Sigmoid colon (tissue), 7 donors: ENCODE data around the gene MXRA8. TPM values are rescaled to one million over a fixed set of nuclear protein-coding genes. Genes with fewer than 3 reads are reported as not detected.

Source experiments
- DNase-seq: peaks from one replicate; pipeline ENCODE4 v3.0.0-alpha.2; 2019
- H3K27ac ChIP-seq, 4 donors: fragments of 200-600 bp; sonication (generic); one replicate each; pipeline ENCODE4 v1.5.1; 2016 to 2019; ENCODE audit warnings: mild to moderate bottlenecking in 1 of 4
- H3K27me3 ChIP-seq, 3 donors: fragments of 200-600 bp; sonication (generic); one replicate each; pipeline ENCODE4 v1.5.1; 2019; ENCODE audit warnings: mild to moderate bottlenecking in 1 of 3
- H3K36me3 ChIP-seq, 4 donors: fragments of 200-600 bp; sonication (generic); one replicate each; pipeline ENCODE4 v1.5.1; 2016 to 2019
- H3K4me1 ChIP-seq, 4 donors: fragments of 200-600 bp; sonication (generic); one replicate each; pipeline ENCODE4 v1.5.1; 2017 to 2019
- H3K4me3 ChIP-seq, 4 donors: fragments of 200-600 bp; sonication (generic); one replicate each; pipeline ENCODE4 v1.5.1; 2017 to 2019; ENCODE audit warnings: mild to moderate bottlenecking in 2 of 4, moderate library complexity in 1 of 4
- H3K9me3 ChIP-seq, 4 donors: fragments of 200-600 bp in 3 of 4; sonication (generic) in 3 of 4; one replicate each; pipeline versions ENCODE4 v1.5.1 to v1.6.1; 2013 to 2019
- EP300 ChIP-seq, 4 donors: sonication (generic); formaldehyde crosslinking; IDR thresholded peaks; one replicate each; pipeline ENCODE4 v1.6.1; 2017; ENCODE audit warnings: antibody characterized with exemption in 4 of 4
- POLR2A ChIP-seq, 2 donors: fragments of 450-650 bp; IDR thresholded peaks; one replicate each; pipeline ENCODE4 v1.6.1; 2016; ENCODE audit warnings: antibody characterized with exemption in 2 of 2, mild to moderate bottlenecking in 2 of 2, moderate library complexity in 2 of 2
- POLR2AphosphoS5 ChIP-seq, 4 donors: sonication (generic); formaldehyde crosslinking; IDR thresholded peaks; one replicate each; pipeline ENCODE4 v1.6.1; 2017; ENCODE audit warnings: antibody characterized with exemption in 4 of 4
- WGBS, 2 donors: extraction: QIAGEN DNeasy Blood & Tissue Kit; methylation state at CpG; one replicate each; pipeline ENCODE4 v1.1.7; 2013; 5-methylcytosine and 5-hydroxymethylcytosine counted together
- intact Hi-C: fragments of 100-400 bp; cut with DNase I; formaldehyde crosslinking; loops from one replicate; pipeline ENCODE4 v1.15.1; 2023
- polyA plus RNA-seq, 3 donors: library from polyadenylated mRNA; stranded (reverse); fragments of 200-250 nt; gene quantifications; one replicate each; pipeline ENCODE4 v1.2.3, GENCODE V29; 2013
- total RNA-seq, 4 donors: library from RNA; depleted of rRNA; stranded (reverse); fragments of >200 nt; gene quantifications; one replicate each; pipeline ENCODE4 v1.1.0, GENCODE V29; 2016
- TF ChIP-seq, protein P1 (sequence below), 4 experiments: fragments of 450-650 bp in 3 of 4; fragments of 200-600 bp in 1 of 4; IDR thresholded peaks; one replicate each; pipeline ENCODE4 v1.5.1; 2016 to 2019; ENCODE audit warnings: antibody characterized with exemption in 4 of 4, mild to moderate bottlenecking in 3 of 4, moderate library complexity in 2 of 4
- donor health status: healthy with polysubstance abuse.
- donor health status: Bipolar disorder and iron deficiency.
- donor health status: healthy.

Gene MXRA8
- total and polyA plus RNA-seq, 7 donors = 2.8 to 234 (median 78.8) TPM

DNA sequence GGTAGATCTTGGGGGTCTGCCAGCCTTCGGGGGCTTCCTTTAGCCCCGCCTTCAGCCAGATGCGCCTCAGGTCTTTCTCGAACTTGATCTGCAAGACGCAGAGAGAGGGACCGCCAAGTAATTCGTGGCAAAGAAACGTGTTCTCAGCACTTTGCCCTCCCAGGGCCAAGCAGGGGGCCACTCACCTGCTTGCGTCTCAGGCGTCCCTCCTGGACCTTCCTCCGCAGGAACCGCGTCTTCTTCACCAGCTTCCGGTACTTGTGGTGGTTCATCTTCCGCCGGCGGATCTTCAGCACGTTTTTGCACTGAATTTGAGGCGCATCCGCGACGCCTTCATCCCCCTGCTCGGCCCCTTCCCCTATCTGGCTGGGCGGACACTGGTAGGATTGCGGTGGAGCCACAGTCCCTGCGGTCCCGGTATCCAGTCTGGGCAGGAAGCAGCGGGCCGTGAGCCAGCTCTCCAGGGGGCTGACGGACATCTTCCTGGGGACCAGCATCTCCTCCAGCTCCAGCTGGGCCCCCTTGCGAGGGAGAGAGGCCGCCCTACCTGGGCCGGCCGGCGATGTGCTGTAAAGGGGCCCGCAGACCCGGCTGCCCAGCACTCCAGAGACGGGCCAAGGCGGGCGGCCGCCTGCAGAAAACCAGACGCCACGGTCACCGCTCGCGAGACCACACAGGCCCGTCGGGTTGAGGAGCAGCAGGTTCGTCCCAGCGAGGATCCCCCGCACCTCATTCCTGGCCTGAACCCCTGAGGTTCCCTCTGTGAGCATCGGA, 15.6 kb upstream of the MXRA8 start:
- DNase-seq = no peak
- H3K27ac ChIP-seq = peak overlapping the region; percentile 92 to 98 (median 95)
- intact Hi-C loops = loop anchor here (2.0 kb wide), 2 partner anchors 25 to 65 kb away; partner anchors contain the start of genes DVL1 and PUSL1

DNA sequence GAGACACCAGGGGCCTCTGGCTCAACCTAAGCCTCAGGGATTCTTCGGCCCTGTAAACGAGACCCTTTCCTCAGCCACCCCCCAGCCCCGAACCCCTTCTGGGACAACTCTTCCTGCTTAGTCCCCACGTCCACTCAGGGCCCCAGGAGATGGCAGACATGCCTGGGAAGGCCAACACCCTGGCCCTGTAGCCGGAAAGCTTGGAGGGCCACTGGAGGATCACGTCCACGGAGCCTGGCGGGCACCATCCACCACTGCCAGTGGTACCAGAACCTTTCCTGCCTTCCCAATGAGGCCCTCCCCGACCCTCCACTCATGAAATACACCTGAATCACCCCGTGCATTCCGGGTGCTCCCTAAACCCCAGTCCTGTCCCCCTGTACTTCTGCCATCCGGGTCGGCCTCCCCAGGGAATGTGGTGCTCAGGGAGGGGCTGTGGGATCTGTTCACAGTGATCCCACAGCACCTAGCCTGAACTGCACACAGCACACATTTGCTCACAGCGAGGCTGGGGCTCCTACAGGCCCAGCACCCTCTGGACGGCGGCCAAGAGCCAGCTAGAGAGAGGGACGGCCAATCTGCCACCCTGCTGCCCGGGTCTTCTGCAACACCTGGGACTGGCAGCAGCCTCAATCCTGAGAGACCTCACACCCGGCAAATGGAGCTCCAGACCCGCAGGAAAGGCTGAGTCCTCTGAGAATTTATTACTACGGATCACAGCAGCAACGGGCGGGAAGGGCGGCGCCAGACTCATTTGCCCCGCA, 14.9 kb upstream of the MXRA8 start:
- no peaks in the 10 kb centered on the region for H3K27me3 ChIP-seq
- 82 to 90% methylated on average over 26 of the region's 26 CpGs for WGBS, 2 donors
- intact Hi-C loops = loop anchor here (2.0 kb wide), 1 partner anchor 24 kb away; the partner anchor contains the start of gene DVL1
- DNase-seq = no peak
- H3K4me1 ChIP-seq = peaks cover 2 to 41% (median 34%) of the 10 kb centered on the region in 4 donors
- no peak overlapping the region for H3K4me3 ChIP-seq
- H3K9me3 ChIP-seq = no peaks in the 10 kb centered on the region
- H3K36me3 ChIP-seq = peaks cover 0 to 15% (median 4%) of the 10 kb centered on the region in 4 donors
- no peak for TF ChIP-seq EP300 (IDR thresholded peaks at IDR 0.05)
- no peak for TF ChIP-seq POLR2AphosphoS5 (IDR thresholded peaks at IDR 0.05)
- TF ChIP-seq, protein P1, sequence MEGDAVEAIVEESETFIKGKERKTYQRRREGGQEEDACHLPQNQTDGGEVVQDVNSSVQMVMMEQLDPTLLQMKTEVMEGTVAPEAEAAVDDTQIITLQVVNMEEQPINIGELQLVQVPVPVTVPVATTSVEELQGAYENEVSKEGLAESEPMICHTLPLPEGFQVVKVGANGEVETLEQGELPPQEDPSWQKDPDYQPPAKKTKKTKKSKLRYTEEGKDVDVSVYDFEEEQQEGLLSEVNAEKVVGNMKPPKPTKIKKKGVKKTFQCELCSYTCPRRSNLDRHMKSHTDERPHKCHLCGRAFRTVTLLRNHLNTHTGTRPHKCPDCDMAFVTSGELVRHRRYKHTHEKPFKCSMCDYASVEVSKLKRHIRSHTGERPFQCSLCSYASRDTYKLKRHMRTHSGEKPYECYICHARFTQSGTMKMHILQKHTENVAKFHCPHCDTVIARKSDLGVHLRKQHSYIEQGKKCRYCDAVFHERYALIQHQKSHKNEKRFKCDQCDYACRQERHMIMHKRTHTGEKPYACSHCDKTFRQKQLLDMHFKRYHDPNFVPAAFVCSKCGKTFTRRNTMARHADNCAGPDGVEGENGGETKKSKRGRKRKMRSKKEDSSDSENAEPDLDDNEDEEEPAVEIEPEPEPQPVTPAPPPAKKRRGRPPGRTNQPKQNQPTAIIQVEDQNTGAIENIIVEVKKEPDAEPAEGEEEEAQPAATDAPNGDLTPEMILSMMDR (IDR thresholded peaks at IDR 0.05) = no peak
- no peak for TF ChIP-seq POLR2A (IDR thresholded peaks at IDR 0.05)
- H3K27ac ChIP-seq = peak overlapping the region in 2 of 4 donors; percentile 19 to 98

More for the DNA sequence above, 15.6 kb upstream of the MXRA8 start:
- H3K36me3 ChIP-seq = peaks cover 0 to 15% (median 4%) of the 10 kb centered on the region in 4 donors
- peaks cover 2 to 41% (median 34%) of the 10 kb centered on the region in 4 donors for H3K4me1 ChIP-seq
- H3K9me3 ChIP-seq = no peaks in the 10 kb centered on the region
- peak overlapping the region; percentile 69 to 100 (median 96) for H3K4me3 ChIP-seq
- WGBS, 2 donors = 49 to 54% methylated on average over 52 of the region's 52 CpGs
- TF ChIP-seq EP300 (IDR thresholded peaks at IDR 0.05) (no peak), POLR2A (IDR thresholded peaks at IDR 0.05) (no peak), POLR2AphosphoS5 (IDR thresholded peaks at IDR 0.05) (no peak)
- TF ChIP-seq, protein P1 (IDR thresholded peaks at IDR 0.05) = no peak
- H3K27me3 ChIP-seq = no peaks in the 10 kb centered on the region

DNA sequence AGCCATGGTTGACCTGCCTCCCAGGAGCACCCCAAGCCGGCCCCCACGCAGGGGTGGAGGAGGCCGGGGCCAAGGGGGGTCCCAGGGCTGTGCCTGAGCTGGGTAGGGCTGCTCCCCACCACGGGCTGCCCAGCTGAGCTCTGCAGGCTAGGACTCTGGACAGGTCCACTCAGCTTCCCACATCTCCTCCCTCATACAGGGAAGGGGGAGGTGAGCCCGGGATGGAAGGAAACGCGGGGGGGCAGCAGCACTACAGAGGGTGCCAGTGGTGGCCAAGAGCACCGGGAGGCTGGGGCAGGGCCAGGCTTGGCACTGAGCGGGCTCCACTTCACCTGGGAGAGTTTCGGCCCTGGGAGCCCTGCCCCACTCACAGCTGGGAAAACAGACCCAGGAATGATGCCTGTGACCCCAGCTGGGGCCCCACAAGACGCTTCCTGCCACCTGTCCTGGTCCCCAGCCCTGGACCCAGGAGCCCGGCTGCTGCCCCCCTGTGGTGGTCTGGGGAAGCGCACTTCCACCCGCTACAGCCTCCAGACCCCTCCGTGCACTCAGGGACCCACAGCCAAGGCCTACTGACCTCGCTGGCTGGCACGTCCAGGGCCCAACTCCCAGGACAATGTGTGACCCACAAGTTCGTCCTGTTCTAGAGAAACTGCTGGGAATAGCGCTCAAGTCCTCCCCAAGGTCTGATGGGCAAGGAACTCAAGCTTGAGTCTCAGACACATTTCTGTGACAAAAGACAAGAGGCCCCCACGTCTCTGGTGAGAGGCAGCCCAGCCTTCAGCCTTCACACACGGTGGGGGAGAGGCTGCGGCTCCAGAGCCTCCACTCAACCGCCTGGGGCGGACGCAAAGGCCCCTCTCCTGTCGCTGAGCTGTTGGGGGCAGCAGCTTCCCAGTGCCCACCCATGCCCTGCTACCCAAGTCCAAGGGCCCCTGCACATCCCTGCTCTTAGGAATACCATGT, 13.7 kb upstream of the MXRA8 start:
- intact Hi-C loops = loop anchor here (2.0 kb wide), 1 partner anchor 23 kb away; the partner anchor contains the start of gene DVL1

More for the DNA sequence above, 13.7 kb upstream of the MXRA8 start:
- H3K27ac ChIP-seq = peak overlapping the region; percentile 17 to 58 (median 31)
- no peaks in the 10 kb centered on the region for H3K9me3 ChIP-seq
- no peaks in the 10 kb centered on the region for H3K27me3 ChIP-seq
- no peak for TF ChIP-seq EP300 (IDR thresholded peaks at IDR 0.05)
- TF ChIP-seq POLR2A (IDR thresholded peaks at IDR 0.05) = no peak
- TF ChIP-seq POLR2AphosphoS5 (IDR thresholded peaks at IDR 0.05) = peak in 1 of 4 donors; percentile 13
- TF ChIP-seq, protein P1 (IDR thresholded peaks at IDR 0.05) = peak; percentile 76 to 96 (median 86)
- WGBS, 2 donors = 30 to 33% methylated on average over 26 of the region's 26 CpGs
- H3K4me3 ChIP-seq = no peak overlapping the region
- peaks cover 0 to 15% (median 4%) of the 10 kb centered on the region in 4 donors for H3K36me3 ChIP-seq
- H3K4me1 ChIP-seq = peaks cover 2 to 41% (median 34%) of the 10 kb centered on the region in 4 donors
- peak; percentile 86 for DNase-seq
